Keratinocyte (primary cell): ENCODE data around the gene SYT9.

Source experiments
- EZH2 ChIP-seq: IDR thresholded peaks from one replicate; pipeline ENCODE4 v1.6.1; 2012; ENCODE audit warnings: inconsistent platforms, mild to moderate bottlenecking, low read length, moderate library complexity
- TF ChIP-seq, protein P1 (sequence below), 3 experiments: IDR thresholded peaks in 1 of 3; conservative IDR thresholded peaks in 1 of 3; optimal IDR thresholded peaks in 1 of 3; 2 replicates in 2 of 3; 3 replicates in 1 of 3; pipeline versions ENCODE3 to v1.5.1; 2011; ENCODE audit warnings: low read length in 3 of 3, mild to moderate bottlenecking in 3 of 3, moderate library complexity in 2 of 3, control low read depth in 1 of 3, inconsistent platforms in 1 of 3; ENCODE audit not compliant: insufficient read depth in 2 of 3; ENCODE audit errors: extremely low read depth in 1 of 3

DNA sequence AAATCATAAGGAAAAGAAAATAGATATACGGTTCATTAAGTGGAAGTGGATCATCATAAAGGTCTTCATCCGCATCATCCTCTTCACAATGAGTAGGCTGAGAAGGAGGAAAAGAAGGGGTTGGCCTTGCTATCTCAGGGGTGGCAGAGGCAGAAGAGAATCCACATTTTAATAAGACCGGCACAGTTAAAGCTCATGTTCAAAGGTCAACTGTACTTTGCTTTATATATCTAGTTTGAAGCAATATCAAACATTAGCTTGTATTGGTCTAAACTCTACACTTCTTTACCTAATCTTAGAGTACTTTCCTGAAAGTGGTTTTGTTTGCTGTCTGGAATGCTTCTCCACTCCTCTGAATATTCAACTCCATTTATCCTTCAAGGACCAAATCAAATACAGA is 256.4 kb downstream of the SYT9 start:
- TF ChIP-seq, protein P1, sequence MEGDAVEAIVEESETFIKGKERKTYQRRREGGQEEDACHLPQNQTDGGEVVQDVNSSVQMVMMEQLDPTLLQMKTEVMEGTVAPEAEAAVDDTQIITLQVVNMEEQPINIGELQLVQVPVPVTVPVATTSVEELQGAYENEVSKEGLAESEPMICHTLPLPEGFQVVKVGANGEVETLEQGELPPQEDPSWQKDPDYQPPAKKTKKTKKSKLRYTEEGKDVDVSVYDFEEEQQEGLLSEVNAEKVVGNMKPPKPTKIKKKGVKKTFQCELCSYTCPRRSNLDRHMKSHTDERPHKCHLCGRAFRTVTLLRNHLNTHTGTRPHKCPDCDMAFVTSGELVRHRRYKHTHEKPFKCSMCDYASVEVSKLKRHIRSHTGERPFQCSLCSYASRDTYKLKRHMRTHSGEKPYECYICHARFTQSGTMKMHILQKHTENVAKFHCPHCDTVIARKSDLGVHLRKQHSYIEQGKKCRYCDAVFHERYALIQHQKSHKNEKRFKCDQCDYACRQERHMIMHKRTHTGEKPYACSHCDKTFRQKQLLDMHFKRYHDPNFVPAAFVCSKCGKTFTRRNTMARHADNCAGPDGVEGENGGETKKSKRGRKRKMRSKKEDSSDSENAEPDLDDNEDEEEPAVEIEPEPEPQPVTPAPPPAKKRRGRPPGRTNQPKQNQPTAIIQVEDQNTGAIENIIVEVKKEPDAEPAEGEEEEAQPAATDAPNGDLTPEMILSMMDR (optimal IDR thresholded peaks at IDR 0.05 in 1 of 3, IDR thresholded peaks at IDR 0.05 in 1 of 3, conservative IDR thresholded peaks at IDR 0.05 in 1 of 3; ENCODE audit: extremely low read depth in 1 of 3, insufficient read depth in 2 of 3, low read length in 3 of 3): no peak
- no peak for TF ChIP-seq EZH2
